HCT116 (cell line): Measurements from ENCODE around the gene HPD. TPM values are rescaled to one million over a fixed set of nuclear protein-coding genes. Genes with fewer than 3 reads are reported as not detected.

Experiments
- ATAC-seq: fragments of 200-7000 bp; cut with Tn5 transposase; 2 replicates; pipeline ENCODE4 v1.9.1; 2020; ENCODE audit warnings: mild to moderate bottlenecking, moderate library complexity
- BruUV-seq: library from RNA; stranded (reverse); fragments of 400-500 nt; replicated peaks from 2 replicates; lab custom pipeline; 2021; lab: Mats Ljungman, UMichigan
- CTCF ChIA-PET: fragments of 300-600 bp; sonication (Branson Sonifier 250); formaldehyde crosslinking; loops from one replicate; lab custom pipeline; 2021; ENCODE audit warnings: antibody characterized with exemption; lab: Charles Lee
- POLR2A ChIA-PET: fragments of 300-600, 350-600 bp; sonication (Branson Sonifier 250); formaldehyde crosslinking; loops from one replicate; lab custom pipeline; 2021; ENCODE audit warnings: antibody characterized with exemption; lab: Charles Lee
- RAD21 ChIA-PET, 2 experiments: fragments of 300-600 bp; sonication (Branson Sonifier 250); formaldehyde crosslinking; loops; one replicate each; lab custom pipeline; 2023; ENCODE audit warnings: low total read pairs in 2 of 2; ENCODE audit not compliant: uncharacterized antibody in 2 of 2, unreplicated experiment in 2 of 2, low non-redundant PET in 1 of 2; lab: Charles Lee
- DNase-seq: peaks from one replicate; pipeline ENCODE4 v3.0.0-alpha.2; 2010; ENCODE audit warnings: low read depth, low spot score
- H2AFZ ChIP-seq: fragments of 200-600 bp; shearing (Covaris generic), sonication (generic); 2 replicates; pipeline ENCODE4 v1.6.1; 2017; ENCODE audit warnings: low read depth, mixed run types, mixed read lengths, antibody characterized with exemption, low read length; ENCODE audit not compliant: poor library complexity, severe bottlenecking
- H3K27ac ChIP-seq: 2 replicates; pipeline ENCODE4 v1.5.1; 2012; ENCODE audit warnings: low read depth, low read length
- H3K27me3 ChIP-seq: fragments of 200-600 bp; sonication (generic); 2 replicates; pipeline ENCODE4 v1.6.1; 2016; ENCODE audit warnings: mixed run types, low read length, mixed read lengths; ENCODE audit not compliant: insufficient read depth
- H3K36me3 ChIP-seq, 2 experiments: fragments of 200-500 bp in 1 of 2; fragments of 200-600 bp in 1 of 2; sonication (Bioruptor generic) in 1 of 2; sonication (generic) in 1 of 2; 2 replicates each; pipeline versions ENCODE4 v1.5.1 to v1.6.1; 2014 to 2016; ENCODE audit warnings: low read length in 2 of 2, inconsistent platforms in 1 of 2, mixed read lengths in 1 of 2, mixed run types in 1 of 2; ENCODE audit not compliant: insufficient read depth in 2 of 2, control insufficient read depth in 1 of 2
- H3K4me1 ChIP-seq, 2 experiments: fragments of 200-600 bp in 1 of 2; sonication (generic) in 1 of 2; 2 replicates each; pipeline versions ENCODE4 v1.5.1 to v1.6.1; 2012 to 2017; ENCODE audit warnings: low read length in 2 of 2, inconsistent platforms in 1 of 2, mild to moderate bottlenecking in 1 of 2, mixed read lengths in 1 of 2, mixed run types in 1 of 2, moderate library complexity in 1 of 2; ENCODE audit not compliant: insufficient read depth in 2 of 2, control insufficient read depth in 1 of 2
- H3K4me2 ChIP-seq: fragments of 200-600 bp; sonication (generic); 2 replicates; pipeline ENCODE4 v1.6.1; 2017; ENCODE audit warnings: mixed run types, low read length, mixed read lengths
- H3K4me3 ChIP-seq, 2 experiments: fragments of 200-600 bp in 1 of 2; sonication (generic) in 1 of 2; replicated peaks in 1 of 2; 2 replicates each; pipeline ENCODE4 v1.5.1; 2011 to 2016; ENCODE audit warnings: low read length in 2 of 2, control low read depth in 1 of 2, low read depth in 1 of 2, mild to moderate bottlenecking in 1 of 2, mixed read lengths in 1 of 2, mixed run types in 1 of 2
- H3K79me2 ChIP-seq: fragments of 200-600 bp; sonication (generic); 2 replicates; pipeline ENCODE4 v1.6.1; 2017; ENCODE audit warnings: mild to moderate bottlenecking, mixed run types, low read length, moderate library complexity, mixed read lengths; ENCODE audit not compliant: insufficient read depth
- H3K9ac ChIP-seq: fragments of 200-600 bp; sonication (generic); 2 replicates; pipeline ENCODE4 v1.6.1; 2016; ENCODE audit warnings: low read length, mixed read lengths
- H3K9me2 ChIP-seq: fragments of 200-600 bp; sonication (generic), shearing (Covaris generic); 2 replicates; pipeline ENCODE4 v1.6.1; 2017; ENCODE audit warnings: mixed run types, mild to moderate bottlenecking, moderate library complexity; ENCODE audit not compliant: insufficient read depth
- H3K9me3 ChIP-seq, 2 experiments: fragments of 200-500 bp in 1 of 2; fragments of 200-600 bp in 1 of 2; sonication (Bioruptor generic) in 1 of 2; sonication (generic) in 1 of 2; 2 replicates each; pipeline ENCODE4 v1.6.1; 2014 to 2017; ENCODE audit warnings: low read length in 2 of 2, mixed read lengths in 2 of 2, inconsistent platforms in 1 of 2, low read depth in 1 of 2, mild to moderate bottlenecking in 1 of 2, mixed run types in 1 of 2, moderate library complexity in 1 of 2; ENCODE audit not compliant: control insufficient read depth in 1 of 2, insufficient read depth in 1 of 2
- H4K20me1 ChIP-seq: fragments of 200-600 bp; sonication (generic), shearing (Covaris generic); 2 replicates; pipeline ENCODE4 v1.6.1; 2017; ENCODE audit warnings: mixed run types, mild to moderate bottlenecking, moderate library complexity; ENCODE audit not compliant: insufficient read depth
- CBX3 ChIP-seq: IDR thresholded peaks from 2 replicates; pipeline ENCODE4 v1.6.1; 2012; ENCODE audit warnings: low read depth
- CEBPB ChIP-seq: IDR thresholded peaks from 2 replicates; pipeline ENCODE4 v1.6.1; 2012; ENCODE audit warnings: low read depth
- ELF1 ChIP-seq: IDR thresholded peaks from 2 replicates; pipeline ENCODE4 v1.6.1; 2012; ENCODE audit warnings: low read depth, borderline replicate concordance
- FOSL1 ChIP-seq: IDR thresholded peaks from 2 replicates; pipeline ENCODE4 v1.6.1; 2012; ENCODE audit warnings: low read depth
- POLR2A ChIP-seq: IDR thresholded peaks from 2 replicates; pipeline ENCODE4 v1.7.0; 2011; ENCODE audit warnings: borderline replicate concordance; ENCODE audit not compliant: insufficient read depth, insufficient read length; ENCODE audit errors: extremely low read depth
- RAD21 ChIP-seq: IDR thresholded peaks from 2 replicates; pipeline ENCODE4 v1.6.1; 2012; ENCODE audit warnings: low read depth, mild to moderate bottlenecking
- SRF ChIP-seq: IDR thresholded peaks from 2 replicates; pipeline ENCODE4 v1.6.1; 2012; ENCODE audit warnings: low read depth
- YY1 ChIP-seq: IDR thresholded peaks from 2 replicates; pipeline ENCODE4 v1.6.1; 2011; ENCODE audit warnings: low read length, low read depth, moderate library complexity, mild to moderate bottlenecking; ENCODE audit not compliant: insufficient replicate concordance; ENCODE audit errors: extremely low read depth
- intact Hi-C: fragments of 100-400 bp; cut with micrococcal nuclease; formaldehyde crosslinking; loops from 2 replicates; pipeline ENCODE4 v1.10.0; 2022
- total RNA-seq: library from RNA; stranded (reverse); gene quantifications from one replicate; pipeline ENCODE4 v1.2.1, GENCODE V29; 2021; ENCODE audit not compliant: unreplicated experiment
- TF ChIP-seq, protein P1 (sequence below): IDR thresholded peaks from 2 replicates; pipeline ENCODE4 v1.6.1; 2012

HPD gene
- total RNA-seq, 1 experiment from 2014 or later = 1.1 TPM

DNA sequence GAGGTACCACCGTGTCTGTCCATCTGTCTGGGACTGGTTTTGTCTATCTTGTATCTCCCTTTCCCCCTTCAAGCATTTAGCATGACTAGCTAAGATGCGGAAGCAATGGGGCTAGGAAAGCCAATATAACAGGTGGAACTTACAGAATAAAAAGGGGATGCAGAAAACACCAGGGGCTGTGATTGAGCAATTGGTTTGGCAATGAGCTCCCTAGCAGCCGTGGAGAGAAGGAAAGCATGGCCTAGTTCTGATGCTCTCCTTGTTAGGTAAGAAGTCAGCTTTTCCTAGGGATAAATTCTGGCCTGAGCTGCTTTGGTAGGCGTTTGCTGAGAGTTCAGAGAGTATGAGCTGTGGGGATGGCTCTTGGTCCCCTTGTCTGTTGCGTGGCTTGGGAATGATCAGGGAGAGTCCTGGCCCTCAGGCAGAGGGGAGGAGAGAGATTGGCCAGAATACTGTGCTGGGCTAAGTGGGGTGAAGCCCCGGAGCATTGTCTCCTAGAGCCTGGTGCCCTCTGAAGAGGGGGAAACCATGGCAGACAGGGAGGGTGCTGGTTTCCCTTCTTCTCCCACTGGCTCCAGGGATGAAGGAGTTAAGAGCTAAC lies 47.7 kb downstream of the HPD start:
- H3K4me2 ChIP-seq = peak overlapping the region; percentile 76
- peak overlapping the region; percentile 53 for H3K27ac ChIP-seq
- H3K4me3 ChIP-seq = peak overlapping the region in 1 of 2 experiments; percentile 55; a peak in 1 of 4 replicates
- DNase-seq (no peak), ATAC-seq (no peak)
- 0 out of 2 replicates have a peak overlapping the region, but pooled peaks have one; percentile 51 for H3K9ac ChIP-seq
- H3K36me3 ChIP-seq = peaks cover 20 to 35% of the 10 kb centered on the region in 2 experiments; a peak in 3 of 4 replicates
- intact Hi-C loops = no loop called here
- peaks cover 86% of the 10 kb centered on the region for H3K79me2 ChIP-seq
- ChIA-PET RAD21 (interaction anchor here in 1 of 2 experiments (0.9 to 1.7 kb wide), 2 partner anchors 16 to 26 kb away, joined by 3 to 26 read pairs; no protein-coding TSS in a partner anchor), CTCF (interaction anchor here (0.6 to 3.3 kb wide), 5 partner anchors 9 to 495 kb away, joined by 3 to 149 read pairs (median 4); partner anchors contain the start of genes RHOF and SETD1B), POLR2A (interaction anchor here (3.5 kb wide), 1 partner anchor 16 kb away, joined by 26 read pairs; the partner anchor contains the start of gene RHOF)
- BruUV-seq = no TSS peak
- H2AFZ ChIP-seq = no peak overlapping the region
- H3K27me3 ChIP-seq = no peaks in the 10 kb centered on the region
- no peaks in the 10 kb centered on the region for H3K9me3 ChIP-seq
- TF ChIP-seq RAD21 (no peak), CEBPB (no peak), YY1 (no peak), ELF1 (no peak), SRF (no peak), CBX3 (no peak), FOSL1 (no peak), POLR2A (no peak)
- TF ChIP-seq, protein P1, sequence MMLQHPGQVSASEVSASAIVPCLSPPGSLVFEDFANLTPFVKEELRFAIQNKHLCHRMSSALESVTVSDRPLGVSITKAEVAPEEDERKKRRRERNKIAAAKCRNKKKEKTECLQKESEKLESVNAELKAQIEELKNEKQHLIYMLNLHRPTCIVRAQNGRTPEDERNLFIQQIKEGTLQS = no peak
- TF ChIP-seq, all 23 proteins: peak for 0
- Histone ChIP-seq H3K9me2 (no peaks in the 10 kb centered on the region), H4K20me1 (no peaks in the 10 kb centered on the region), H3K4me1 (peaks cover 10 to 35% of the 10 kb centered on the region in 2 experiments)
